Renal cortical epithelial cell (primary cell): ENCODE results near the gene HOXA9. TPM values are rescaled to one million over a fixed set of nuclear protein-coding genes. Genes with fewer than 3 reads are reported as not detected.

ENCODE experiments used
- DNase-seq: peaks from one replicate; pipeline ENCODE4 v3.0.0-alpha.2; 2011; ENCODE audit warnings: low read depth
- total RNA-seq: library from RNA; depleted of rRNA; stranded (reverse); fragments of >200 nt; gene quantifications from 2 replicates; pipeline ENCODE4 v1.2.3, GENCODE V29; 2014

Gene HOXA9
- total RNA-seq, 1 donor from 2014 or later: 70.8 TPM

- DNase-seq: no peak
These were observed 22.7 kb downstream of the HOXA9 start for GRCh38 chr7:27142580-27143022.

DNA sequence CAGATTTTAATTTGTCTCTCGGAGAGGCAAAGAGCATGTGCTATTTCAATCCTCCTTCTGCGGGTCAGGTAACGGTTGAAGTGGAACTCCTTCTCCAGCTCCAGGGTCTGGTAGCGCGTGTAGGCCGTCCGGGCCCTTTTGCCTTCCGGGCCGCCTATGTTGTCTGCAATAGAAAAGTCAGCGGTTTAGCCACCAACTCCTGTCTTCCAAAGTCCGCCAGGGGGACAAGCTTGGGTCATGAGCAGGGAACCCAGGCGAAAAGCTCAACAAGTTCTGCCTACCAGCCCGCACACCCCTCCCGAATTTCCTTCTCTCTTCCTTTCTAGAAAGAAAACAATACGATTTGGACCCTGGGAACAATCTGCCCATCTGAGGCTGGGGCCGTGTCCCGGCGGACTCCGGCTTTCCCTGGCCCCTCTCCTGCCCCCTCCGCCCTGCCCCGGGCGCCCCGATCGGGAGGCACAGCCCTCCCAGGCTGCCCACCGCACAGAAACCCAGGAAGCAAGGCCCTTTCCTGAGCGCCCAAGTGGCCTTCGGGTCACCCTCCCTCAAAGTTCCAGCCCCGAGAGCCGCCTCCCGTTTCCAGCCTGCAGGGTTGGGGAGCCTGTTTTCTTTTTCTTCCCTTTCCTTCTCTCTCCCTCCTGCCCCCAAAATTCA is 23.3 kb downstream of the HOXA9 start:
- DNase-seq: no peak

- no peak for DNase-seq
These were observed 24.0 kb downstream of the HOXA9 start for GRCh38 chr7:27141137-27141922.

DNA sequence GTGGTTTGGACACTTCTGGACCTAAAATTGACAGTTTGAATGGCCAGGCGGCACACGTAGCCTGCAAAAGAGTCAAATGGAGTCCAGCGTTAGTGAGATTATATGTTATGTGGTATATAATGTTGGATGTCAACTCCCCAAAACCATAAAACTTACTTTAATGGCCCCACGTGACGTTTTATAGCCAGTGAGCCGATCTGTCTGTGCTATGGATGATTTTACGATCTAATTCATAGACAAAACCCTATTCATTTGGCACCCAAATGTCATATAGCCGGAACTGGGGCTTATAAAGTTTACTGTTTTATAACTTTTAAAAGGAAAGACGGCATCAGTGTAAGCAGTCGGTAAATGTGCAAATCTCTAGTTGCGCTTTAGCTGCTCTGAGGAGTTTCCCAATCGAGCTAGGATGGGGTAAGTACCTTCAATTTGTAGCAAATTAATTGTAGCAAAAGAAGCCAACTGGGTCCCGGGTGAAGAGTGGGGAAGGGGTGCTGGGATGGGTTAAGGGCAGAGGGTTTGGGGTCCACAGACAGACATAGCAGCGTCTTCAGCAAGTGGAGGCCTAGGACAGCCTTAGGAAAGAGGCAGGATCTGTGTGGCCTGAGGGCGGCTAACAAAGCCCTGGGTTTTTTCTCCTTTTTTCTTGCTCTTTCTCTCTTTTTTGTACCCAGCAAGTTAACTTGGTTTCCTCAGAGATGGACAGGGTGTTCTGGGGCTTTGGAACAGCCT is 25.0 kb downstream of the HOXA9 start:
- DNase-seq: no peak

DNA sequence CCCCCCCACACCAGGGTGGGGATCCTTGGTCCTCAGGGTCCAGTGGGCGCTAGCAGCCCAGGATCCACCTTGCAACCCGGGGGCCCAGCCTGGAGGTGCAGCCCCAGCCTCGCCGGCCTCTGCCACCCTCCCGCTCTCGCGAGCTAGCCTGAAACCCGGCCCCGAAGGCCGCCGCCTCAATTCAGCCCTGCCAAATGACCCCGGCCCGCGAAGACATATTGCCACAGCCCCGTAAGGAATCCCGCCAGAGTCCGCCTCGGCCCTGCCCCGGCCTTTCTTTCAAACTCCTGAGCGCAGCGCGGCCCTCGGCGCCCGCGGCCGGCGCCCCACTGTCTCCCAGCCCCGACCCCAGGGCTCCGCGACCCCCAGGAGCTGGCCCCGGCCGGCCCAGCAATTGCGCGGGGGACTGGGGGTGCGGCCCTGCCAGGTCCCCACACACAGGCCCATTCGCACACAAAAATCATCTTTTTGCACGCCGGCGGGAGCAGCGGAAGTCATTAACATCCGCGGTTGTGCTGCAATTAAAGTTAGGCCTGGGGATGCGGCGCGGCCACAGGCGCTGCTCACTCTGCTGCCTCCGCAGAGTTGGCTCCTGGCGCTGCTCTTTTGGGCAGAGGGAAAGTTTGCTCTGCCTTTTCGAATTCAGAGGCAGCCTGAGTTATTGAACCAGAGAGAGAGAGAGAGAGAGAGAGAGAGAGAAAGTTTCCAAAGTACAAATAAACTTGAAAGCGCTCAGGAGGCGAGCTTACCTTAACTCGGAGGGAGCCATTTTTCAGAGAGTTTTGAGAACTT is 25.8 kb downstream of the HOXA9 start:
- DNase-seq: no peak

DNA sequence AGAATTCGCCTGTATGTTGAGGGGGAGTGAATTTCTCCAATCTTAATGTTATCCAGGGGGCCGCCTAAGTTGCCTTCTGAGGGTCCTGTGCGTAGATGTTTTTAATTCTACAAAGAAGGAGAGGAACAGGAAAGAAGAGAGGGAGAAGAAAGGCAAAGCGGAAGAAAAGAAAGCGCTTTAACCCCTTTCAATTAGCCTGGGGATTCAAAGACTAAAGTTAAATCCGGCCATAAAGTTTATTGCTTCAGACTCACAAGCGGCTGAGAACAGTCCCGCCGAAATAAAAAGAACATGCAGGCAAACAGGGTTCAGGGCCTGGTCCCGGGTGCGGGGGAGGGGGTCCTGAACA is 26.4 kb downstream of the HOXA9 start:
- no peak for DNase-seq

GRCh38 chr7:27138472-27138871 is 26.9 kb downstream of the HOXA9 start:
- no peak for DNase-seq

DNA sequence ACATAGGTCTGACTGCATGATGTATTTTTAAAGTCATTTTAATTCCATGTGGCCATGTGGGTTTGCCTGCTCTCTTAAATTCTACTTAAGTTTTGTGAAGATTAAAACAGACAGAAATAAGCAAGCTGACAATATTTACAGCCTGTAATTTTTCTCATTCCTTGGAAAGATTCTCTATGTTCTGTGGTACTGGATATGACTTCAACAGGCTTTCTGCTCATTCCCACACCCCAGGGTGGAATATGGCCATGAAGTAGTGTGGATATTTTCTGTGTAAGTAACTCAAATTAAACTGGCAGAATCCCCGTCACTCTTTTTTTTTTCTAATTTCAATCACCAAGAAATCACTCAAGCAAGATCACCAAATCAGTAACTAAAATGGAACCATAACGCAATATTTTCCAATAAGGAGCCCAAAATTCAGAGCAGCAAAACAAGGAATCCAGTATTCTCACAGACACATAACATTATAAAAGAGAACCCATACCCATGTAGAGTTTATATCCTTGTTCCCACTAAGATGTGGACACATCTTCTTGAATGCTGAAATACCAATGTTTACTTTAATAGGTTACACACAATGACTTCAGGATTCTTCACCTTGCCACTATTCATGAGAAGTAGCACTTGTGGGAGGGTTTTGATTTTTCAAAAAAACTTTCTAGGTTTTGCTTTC is 27.6 kb downstream of the HOXA9 start:
- peak; percentile 92 for DNase-seq

- DNase-seq: peak; percentile 94
These were observed 30.9 kb downstream of the HOXA9 start for GRCh38 chr7:27134392-27134791.

- DNase-seq: no peak
These were observed 31.7 kb downstream of the HOXA9 start for GRCh38 chr7:27133409-27134231.

- no peak for DNase-seq
These were observed 32.4 kb downstream of the HOXA9 start for GRCh38 chr7:27132978-27133377.

DNA sequence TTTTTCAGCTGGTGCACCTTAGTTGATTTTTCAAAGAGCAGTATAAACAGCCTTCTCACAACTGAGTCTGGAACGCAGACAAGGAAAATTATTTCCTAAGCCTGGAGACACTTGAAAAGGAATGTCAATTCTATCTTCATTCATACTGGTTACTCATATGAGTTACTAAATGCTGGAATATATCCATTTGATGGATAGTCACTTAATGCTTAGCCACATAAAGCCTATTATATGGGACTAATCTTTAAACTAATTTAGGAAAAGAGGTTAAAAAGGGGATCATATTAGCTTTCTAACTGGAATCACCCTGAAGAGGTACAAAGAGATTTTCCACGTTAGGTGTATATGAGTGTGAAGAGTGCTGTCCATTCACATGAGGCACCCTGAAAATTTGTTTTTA is 33.1 kb downstream of the HOXA9 start:
- DNase-seq: no peak

GRCh38 chr7:27131390-27131819 is 33.9 kb downstream of the HOXA9 start:
- DNase-seq: no peak

- DNase-seq: no peak
These were observed 34.6 kb downstream of the HOXA9 start, which contains the start of gene HOXA4 for GRCh38 chr7:27130540-27131389. Gene HOXA4 (minus strand): TSS chr7:27130757. CDS start chr7:27130733, 24 bp downstream.

DNA sequence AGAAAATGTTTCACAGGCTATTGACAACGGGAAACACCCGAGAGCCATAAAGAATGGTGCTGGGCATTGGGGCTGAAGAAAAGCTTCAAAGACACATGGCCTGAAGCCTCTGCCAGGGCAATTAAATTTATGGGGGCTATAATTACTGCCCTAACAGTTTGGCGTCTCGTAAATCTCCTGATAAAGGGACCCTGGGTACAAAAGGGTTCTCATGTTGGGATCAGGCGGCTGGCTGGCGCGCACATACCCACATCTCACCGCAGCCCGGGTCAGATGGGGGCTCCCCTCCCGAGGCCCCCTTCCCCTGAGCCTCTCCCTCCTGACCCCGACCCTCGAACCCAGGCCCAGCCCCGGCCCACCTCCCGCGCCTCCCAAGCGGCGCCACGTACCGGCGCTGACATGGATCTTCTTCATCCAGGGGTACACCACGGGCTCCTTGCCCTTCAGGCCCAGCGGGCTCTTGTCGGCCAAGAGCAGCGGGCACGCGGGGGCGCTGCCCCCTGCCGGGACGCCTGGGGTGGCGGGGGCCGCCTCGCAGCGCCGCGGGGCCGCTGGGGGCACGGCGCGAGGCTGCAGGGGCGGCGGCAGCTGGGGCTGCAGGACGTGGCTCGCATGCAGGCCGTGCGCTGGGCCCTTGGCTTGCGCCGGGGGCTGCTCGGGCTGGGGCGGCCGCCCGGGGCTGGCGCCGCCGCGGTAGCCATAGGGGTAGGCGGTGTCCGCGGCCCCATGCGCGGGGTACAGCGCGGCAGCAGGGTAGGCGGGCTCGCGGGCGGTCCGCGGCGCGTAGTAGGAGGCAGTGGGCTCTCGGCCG is 35.4 kb downstream of the HOXA9 start:
- DNase-seq: no peak

- DNase-seq: no peak
These were observed 36.3 kb downstream of the HOXA9 start for GRCh38 chr7:27128776-27129728.

GRCh38 chr7:27128034-27128433 is 37.3 kb downstream of the HOXA9 start:
- DNase-seq: no peak
